OCI-LY3 (cell line): ENCODE results near the gene WDR90.

Source experiments
- CTCF ChIP-seq: fragments of 200-600, 300-600 bp; sonication (generic); IDR thresholded peaks from 2 replicates; pipeline ENCODE4 v1.5.1; 2014; ENCODE audit warnings: antibody characterized with exemption, low read length, low read depth
- EZH2phosphoT487 ChIP-seq: fragments of 200-600 bp; shearing (Covaris generic); IDR thresholded peaks from 2 replicates; pipeline ENCODE4 v1.6.1; 2018; ENCODE audit warnings: antibody characterized with exemption, mixed run types, low read depth

- TF ChIP-seq CTCF = no peak
- TF ChIP-seq EZH2phosphoT487 = no peak
Observed at GRCh38 chr16:625117-625976, 23.8 kb upstream of the WDR90 start.
